ENCODE measurements around the gene SENP5.
A peak's percentile ranks its signal among the peaks of the same experiment; 100 is the strongest.

SENP5 gene

GRCh38 chr3:196970547-196971093 is 102.9 kb downstream of the SENP5 start:
- H3K4me3 ChIP-seq (ENCODE audit: low read depth, low read length), result no peak overlapping the region
- DNase-seq (ENCODE audit: low read depth), result no peak
- no peak for TF ChIP-seq CTCF (conservative IDR thresholded peaks at IDR 0.05; ENCODE audit: low read depth, low read length)

- no peak for TF ChIP-seq CTCF (conservative IDR thresholded peaks at IDR 0.05; ENCODE audit: low read depth, low read length)
- no peak overlapping the region for H3K4me3 ChIP-seq (ENCODE audit: low read depth, low read length)
- DNase-seq (ENCODE audit: low read depth), result no peak
Measured at GRCh38 chr3:196971094-196971698, 103.5 kb downstream of the SENP5 start.

- no peak for TF ChIP-seq CTCF (conservative IDR thresholded peaks at IDR 0.05; ENCODE audit: low read depth, low read length)
- no peak overlapping the region for H3K4me3 ChIP-seq (ENCODE audit: low read depth, low read length)
- no peak for DNase-seq (ENCODE audit: low read depth)
Measured at GRCh38 chr3:196974661-196975060, 106.9 kb downstream of the SENP5 start.

- no peak for DNase-seq (ENCODE audit: low read depth)
- no peak for TF ChIP-seq CTCF (conservative IDR thresholded peaks at IDR 0.05; ENCODE audit: low read depth, low read length)
- no peak overlapping the region for H3K4me3 ChIP-seq (ENCODE audit: low read depth, low read length)
Measured at GRCh38 chr3:196975349-196975748, 107.6 kb downstream of the SENP5 start.

- no peak for DNase-seq (ENCODE audit: low read depth)
- no peak overlapping the region for H3K4me3 ChIP-seq (ENCODE audit: low read depth, low read length)
- no peak for TF ChIP-seq CTCF (conservative IDR thresholded peaks at IDR 0.05; ENCODE audit: low read depth, low read length)
Measured at GRCh38 chr3:196976941-196977340, 109.2 kb downstream of the SENP5 start.

GRCh38 chr3:196979545-196979944 is 111.8 kb downstream of the SENP5 start:
- no peak for TF ChIP-seq CTCF (conservative IDR thresholded peaks at IDR 0.05; ENCODE audit: low read depth, low read length)
- H3K4me3 ChIP-seq (ENCODE audit: low read depth, low read length), result no peak overlapping the region
- DNase-seq (ENCODE audit: low read depth), result peak; percentile 91

- TF ChIP-seq CTCF (conservative IDR thresholded peaks at IDR 0.05; ENCODE audit: low read depth, low read length), result no peak
- H3K4me3 ChIP-seq (ENCODE audit: low read depth, low read length), result no peak overlapping the region
- DNase-seq (ENCODE audit: low read depth), result no peak
Measured at GRCh38 chr3:196981657-196982056, 113.9 kb downstream of the SENP5 start.

Measured in choroid plexus epithelial cell (primary cell).